ENCODE measurements around the gene EMC9. TPM values are rescaled to one million over a fixed set of nuclear protein-coding genes. Genes with fewer than 3 reads are reported as not detected.
"Not testable (repeated sequence)": the region's sequence is repeated elsewhere in the genome, so short reads cannot be mapped to it uniquely, and the experiment has no call there.

The EMC9 gene
- polyA plus RNA-seq, 12 donors, result 21.0 to 38.3 (median 25.8) TPM; not detected in 1

DNA sequence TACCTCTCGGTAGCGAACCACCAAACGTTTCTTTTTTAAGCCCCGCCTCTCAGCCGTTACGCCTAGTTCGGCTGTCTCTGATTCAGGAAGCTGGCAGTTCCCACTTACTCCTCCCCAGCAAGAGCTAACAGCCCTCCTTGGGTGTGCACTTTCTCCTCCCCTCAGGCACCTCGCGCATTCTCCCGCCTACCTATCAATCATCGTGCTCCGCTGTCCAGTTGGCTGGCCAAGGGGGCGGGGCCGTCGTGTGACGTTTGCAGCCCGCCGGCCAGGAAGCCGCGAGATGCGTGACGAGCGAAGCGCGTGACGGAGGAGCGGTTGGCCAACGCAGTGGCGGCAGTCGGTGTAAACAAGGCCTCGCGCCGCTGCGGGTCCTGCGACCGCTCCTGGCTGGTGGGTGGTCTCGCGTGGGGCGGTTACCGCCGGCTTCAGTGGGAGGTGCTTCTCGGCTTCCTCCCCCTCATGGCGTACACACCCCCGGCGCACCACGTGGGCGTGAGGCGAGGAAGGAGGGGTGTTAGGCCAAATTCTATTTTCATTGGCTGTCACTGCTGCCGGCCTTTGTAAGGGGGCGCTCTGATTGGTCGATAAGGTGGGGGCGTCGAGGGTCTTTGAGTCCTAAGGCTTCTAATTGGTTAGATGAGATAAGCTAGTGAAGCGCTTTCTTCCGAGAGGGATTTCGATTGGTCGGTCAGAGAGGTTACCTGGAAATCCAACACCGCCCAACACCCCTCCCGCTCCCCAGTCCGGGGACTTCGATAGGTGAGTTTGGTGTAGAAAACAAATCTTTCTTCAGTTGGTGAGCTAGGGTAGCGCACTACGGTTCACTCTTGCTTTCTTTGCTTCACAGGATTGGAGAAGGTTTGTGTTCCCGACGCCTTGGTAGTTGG is 26.6 kb downstream of the EMC9 start, which contains the start of the genes DCAF11 and NRL:
DCAF11 (plus strand) TSS at position 246 of the 890 bp plus-strand sequence. CDS start 818 bp downstream, outside the sequence.
NRL (minus strand) TSS at position 418 of the 890 bp plus-strand sequence. CDS start 32,101 bp downstream, outside the sequence.
- DNase-seq, result peak; percentile 99

DNA sequence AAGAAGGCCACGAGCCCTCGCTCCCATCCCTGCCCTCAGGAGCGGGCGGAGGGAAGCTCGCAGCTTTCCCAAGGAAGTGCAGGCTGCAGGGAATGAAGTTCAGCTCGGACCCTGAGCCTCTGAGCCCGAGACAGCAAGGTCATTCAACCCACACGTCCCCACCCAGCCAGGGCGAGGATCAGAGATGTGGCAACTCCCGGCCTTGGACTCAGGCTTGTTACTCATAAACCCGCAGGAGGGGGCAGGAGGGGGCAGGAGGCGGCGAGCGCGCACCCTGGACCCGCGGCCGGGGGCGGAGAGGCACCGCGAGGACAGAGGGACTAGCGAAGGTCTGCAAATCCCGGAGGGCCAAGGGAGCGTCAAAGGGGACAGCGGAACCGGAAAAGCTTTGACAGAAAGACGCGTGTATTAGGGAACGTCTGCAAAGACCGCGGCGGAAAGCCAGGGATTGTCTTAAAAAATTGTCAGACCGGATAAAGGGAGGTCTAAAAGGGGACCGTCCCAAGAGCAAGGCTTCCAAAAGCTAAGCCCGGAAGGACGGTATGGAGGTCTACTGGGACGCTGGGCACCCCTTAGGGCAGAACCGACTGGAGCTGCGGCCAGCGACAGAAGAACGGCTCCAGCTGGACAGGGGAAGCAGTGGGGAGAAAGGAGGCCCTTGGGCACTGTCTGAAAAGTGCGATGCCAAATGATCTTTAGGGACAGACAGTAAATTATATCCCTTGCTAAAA is 27.4 kb downstream of the EMC9 start:
- DNase-seq, result peak; percentile 88

DNA sequence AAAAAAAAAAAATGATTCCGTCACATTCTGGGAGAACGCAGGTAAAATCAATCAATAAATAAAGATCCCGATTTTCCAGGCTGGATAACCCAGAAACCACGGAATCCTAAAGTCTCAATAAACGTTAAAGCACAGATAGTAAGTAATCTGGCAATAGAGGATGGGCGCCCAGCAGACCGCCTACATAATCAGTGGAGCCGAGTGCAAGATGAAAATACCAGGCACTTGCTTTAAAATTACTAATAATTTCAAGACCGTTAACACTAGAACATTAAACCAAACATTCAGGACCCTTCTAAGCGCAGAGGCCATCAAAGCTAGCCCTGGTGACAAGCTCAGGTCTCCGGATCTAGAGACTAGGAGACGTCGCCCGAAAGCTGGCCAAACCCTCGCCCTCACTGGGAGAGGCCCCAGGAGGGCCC is 28.0 kb downstream of the EMC9 start:
- no peak for DNase-seq

DNA sequence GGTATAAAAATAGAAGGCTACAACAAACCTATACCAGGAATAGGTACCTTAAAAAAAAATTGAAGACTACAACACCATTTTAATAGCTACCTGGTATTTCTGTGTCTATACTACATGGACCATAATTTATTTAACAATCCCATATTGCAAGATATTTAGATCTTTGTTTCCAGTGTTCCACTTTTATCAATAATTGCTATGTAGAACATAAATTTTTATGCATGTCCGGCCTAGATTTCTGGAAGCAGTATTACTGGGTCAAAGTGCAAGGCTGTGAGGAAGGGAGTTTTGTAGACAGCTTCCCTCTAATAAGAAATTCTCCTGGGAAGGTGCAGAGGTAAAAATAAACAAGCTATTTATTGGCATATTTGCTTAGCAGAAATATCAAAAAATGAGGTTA is 30.9 kb downstream of the EMC9 start:
- no peak for DNase-seq

GRCh38 chr14:24110060-24110459 is 31.3 kb downstream of the EMC9 start:
- no peak for DNase-seq

DNA sequence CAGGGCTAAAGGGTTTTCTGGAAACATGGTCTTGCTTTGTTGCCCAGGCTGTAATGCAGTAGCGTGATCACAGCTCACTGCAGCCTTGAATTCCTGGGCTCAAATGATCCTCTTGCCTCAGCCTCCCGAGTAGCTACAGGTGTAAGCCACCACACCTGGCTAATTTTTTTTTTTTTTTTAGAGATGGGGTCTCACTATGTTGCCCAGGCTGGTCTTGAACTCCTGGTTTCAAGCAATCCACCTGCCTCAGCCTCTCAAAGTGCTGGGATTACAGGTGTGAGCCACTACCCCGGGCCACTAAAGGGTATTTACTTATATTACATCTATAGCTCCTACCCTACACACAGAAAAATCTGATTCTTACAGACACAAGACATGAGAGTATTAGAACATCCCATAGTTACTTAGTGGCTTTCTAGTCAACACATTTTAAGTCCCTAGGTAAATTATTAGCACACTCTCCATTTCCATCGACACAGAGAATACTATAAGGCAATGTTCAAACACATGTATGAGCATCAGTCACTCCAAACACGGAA is 33.0 kb downstream of the EMC9 start:
- no peak for DNase-seq

DNA sequence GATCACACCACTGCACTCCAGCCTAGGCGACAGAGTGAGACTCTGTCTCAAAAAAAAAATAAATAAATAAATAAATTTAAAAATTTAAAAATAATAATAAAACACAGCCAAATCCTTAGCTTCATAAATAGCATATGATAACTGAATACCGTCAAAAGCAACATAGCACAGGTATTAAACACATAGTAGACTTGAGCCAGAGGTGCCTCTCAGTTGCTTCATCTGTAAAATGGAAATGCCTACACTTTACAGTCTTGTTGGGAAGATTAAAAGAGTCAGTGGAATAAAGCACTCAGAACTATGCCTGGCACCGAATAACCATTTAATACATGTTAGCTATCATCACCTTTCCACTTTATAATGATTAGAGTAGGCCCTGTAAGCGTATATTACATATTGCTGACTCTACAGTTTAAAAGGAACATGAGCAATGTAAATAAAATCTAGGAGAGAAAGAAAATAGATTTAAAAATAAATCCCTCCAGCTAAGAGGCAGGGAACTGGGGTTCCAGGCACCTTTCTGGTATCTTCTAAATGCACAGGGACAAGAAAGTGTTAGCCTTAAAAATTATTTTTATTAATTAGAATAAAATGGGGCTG is 34.6 kb downstream of the EMC9 start:
- no peak for DNase-seq

GRCh38 chr14:24105609-24106239 is 35.7 kb downstream of the EMC9 start:
- DNase-seq, result not testable (repeated sequence)

DNA sequence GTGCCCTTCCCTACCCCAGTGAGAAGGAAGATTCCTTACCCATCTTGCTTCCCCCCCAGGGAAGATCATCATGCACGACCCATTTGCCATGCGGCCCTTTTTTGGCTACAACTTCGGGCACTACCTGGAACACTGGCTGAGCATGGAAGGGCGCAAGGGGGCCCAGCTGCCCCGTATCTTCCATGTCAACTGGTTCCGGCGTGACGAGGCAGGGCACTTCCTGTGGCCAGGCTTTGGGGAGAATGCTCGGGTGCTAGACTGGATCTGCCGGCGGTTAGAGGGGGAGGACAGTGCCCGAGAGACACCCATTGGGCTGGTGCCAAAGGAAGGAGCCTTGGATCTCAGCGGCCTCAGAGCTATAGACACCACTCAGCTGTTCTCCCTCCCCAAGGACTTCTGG is 37.9 kb downstream of the EMC9 start:
- no peak for DNase-seq

DNA sequence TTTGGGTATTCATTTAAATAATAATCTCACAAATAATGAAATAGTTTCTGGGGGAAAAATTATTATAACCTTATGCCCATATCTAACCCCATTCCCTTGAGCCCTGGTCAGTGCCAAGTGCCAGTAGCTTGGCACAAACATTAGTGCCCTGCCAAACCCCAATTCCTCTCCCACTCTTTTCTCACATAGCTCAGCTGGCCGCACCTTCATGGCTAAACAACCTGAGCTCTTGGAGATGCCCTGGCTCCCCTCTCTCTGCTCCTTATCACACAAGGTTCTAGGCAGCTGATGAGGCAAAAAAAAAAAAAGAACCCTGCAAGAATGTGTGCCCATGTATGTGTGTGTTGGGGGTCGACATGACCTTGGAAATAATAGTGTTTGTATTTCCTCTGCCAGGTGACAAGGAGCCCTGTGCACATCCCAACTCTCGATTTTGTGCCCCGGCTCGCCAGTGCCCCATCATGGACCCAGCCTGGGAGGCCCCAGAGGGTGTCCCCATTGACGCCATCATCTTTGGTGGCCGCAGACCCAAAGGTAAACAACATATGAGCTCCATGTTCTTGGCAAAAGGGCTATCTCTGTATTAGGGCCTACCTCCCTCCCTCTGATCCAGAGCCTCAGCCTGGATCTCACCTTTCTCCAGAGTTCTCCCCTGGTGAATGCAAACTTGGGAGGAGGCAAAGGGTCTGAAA is 38.9 kb downstream of the EMC9 start:
- no peak for DNase-seq

DNA sequence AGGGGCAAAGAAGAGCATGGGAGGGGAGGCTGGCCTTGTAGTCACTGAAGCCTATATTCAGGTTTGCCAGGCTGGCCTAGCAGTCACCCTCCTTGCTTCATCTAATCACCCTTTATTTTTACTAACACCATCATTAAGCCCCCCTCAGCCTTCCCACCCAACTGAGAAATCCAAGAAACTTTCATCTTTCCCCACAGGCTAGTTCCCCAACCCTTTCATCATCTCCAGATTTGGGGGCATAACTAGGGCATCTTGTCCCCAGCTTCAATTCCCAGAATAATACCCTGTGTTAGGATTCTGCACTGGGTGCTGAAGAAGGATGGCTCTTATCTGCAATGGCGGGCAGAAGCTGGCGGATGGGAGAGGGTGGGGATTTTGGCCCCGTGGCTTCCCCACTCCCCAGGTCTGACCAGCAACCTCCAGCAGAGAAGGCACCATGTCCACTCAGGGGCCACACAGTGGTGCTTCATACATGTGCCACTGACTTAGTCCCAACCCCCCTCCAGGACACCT is 40.4 kb downstream of the EMC9 start:
- no peak for DNase-seq

DNA sequence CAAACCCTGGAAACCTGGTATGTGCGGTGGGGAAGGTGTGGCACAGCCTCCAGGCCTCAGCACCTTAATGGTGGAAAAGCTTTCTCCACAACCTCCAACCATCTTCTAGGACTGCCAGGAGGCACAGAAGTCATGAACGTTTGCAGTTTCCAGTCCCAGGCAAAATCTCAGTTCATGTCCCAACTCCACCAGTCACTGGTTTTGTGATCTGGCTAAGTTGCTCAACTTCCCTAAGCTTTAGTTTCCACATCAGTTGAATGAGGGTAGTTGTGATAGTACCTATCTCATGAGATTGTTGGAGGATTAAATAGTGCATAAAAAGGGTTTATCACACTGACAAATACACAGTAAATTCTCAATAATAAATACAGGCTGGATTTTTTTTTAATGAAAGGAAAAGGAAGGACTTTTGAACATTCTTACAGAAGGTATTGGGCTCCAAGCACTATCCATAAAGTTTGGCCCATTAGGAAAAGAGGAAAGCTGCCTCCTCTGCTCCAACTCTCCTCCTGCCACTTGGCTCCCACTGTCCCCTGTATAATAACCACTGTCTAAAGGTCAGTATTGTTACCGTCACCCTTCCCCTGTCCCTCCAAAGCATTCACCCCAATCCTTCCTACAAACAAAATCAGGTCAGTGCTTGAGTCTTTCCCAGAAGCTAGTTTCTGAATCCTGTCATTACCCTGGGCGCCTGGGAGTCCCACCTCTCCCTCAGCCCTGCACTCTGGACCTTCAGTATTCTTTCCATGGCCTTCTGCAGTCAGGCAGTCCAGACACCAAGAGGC is 41.0 kb downstream of the EMC9 start:
- DNase-seq, result no peak

GRCh38 chr14:24098927-24099813 is 42.2 kb downstream of the EMC9 start:
- DNase-seq, result no peak

DNA sequence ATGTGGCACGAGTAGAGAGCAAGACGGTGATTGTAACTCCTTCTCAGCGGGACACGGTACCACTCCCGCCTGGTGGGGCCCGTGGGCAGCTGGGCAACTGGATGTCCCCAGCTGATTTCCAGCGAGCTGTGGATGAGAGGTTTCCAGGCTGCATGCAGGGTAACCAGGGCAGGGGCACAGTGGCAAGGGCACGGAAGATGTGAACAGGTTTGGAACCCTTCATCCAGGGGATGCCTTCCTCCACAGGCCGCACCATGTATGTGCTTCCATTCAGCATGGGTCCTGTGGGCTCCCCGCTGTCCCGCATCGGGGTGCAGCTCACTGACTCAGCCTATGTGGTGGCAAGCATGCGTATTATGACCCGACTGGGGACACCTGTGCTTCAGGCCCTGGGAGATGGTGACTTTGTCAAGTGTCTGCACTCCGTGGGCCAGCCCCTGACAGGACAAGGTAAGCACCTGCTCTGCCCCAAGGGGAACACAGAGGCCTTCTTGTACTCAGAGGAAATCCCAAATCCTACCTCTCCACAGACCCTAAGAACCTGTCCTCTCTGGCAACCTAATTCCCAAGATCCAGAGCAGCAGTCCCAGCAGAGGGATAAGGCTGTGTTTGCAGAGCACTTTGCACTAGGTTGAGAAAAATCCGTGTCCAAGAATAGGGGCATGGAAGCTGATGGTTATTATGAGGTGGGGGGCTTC is 43.0 kb downstream of the EMC9 start:
- DNase-seq, result no peak

GRCh38 chr14:24096545-24097181 is 44.7 kb downstream of the EMC9 start:
- DNase-seq, result no peak

DNA sequence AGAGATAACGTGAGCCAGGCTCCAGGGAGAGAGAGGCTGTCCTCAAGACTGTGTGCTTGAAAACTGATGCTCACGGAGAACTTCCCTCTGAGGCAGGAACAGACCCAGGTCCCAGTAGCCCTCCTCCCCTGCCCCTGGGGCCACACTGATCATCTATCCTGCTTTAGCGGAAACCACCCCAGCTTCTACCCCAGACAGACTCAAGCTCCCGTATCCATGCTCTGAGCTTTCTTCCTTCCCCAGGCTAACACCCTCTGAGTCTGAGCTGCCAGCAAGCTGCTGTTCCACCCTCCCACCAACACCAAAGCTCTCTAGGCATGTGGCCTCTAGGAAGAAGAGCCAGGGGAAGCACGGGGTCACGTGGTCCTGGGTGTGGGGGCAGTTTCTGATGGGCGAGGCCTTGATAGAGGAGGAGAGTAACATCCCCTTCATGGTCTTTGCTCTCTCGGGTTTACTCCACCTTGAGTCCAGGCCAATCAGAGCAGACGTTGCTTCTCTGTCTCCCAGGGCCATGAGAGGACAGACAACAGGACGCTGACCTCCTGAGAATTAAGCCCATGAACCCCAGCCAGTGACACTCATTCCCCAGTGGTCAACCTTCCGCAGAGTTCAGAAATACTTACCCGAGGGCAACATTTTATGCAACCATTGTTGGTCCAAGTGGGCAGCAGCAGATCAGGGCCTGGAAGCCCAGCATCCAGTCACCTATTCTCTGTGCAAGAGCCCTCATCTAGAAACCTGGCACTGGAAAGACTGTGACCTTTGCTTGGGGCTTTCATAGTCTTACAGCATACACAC is 45.9 kb downstream of the EMC9 start:
- no peak for DNase-seq

DNA sequence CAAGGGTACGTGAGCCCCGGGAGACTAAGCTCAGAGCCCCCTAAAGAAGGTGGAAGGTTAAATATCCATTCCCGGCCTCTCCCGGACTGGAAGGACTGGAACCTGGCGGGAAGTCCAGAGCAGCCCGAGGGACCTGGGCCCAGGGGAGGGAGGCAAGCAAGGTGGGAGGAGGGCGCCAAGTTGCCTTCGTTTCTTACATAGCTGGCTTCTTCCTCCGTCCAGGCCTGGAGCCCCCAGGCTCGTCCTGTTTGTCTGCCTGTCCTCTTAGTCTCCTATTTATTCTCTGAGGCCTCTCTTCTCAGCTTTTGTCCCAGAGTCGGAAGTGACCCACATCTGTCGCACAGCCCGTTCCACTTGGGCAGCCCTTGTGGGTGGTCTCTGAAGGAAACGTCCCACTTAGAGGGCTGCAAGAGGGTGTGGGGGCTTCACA is 46.5 kb downstream of the EMC9 start:
- DNase-seq, result no peak

Data from muscle of arm (tissue), 12 donors.